DOHH2 (cell line): ENCODE measurements around the gene STXBP5L.
A peak's percentile ranks its signal among the peaks of the same experiment; 100 is the strongest.
"Not testable (repeated sequence)": the region's sequence is repeated elsewhere in the genome, so short reads cannot be mapped to it uniquely, and the experiment has no call there.

Experiments used
- H3F3A ChIP-seq: fragments of 200-600 bp; sonication (generic), shearing (Covaris generic); 2 replicates; pipeline ENCODE4 v1.6.0; 2016; ENCODE audit warnings: antibody characterized with exemption, mild to moderate bottlenecking; ENCODE audit not compliant: control insufficient read depth, insufficient read depth
- H3K27ac ChIP-seq: fragments of 200-600 bp; sonication (generic); 2 replicates; pipeline ENCODE4 v1.5.1; 2014; ENCODE audit warnings: low read depth, mild to moderate bottlenecking, low read length, moderate library complexity
- H3K27me3 ChIP-seq: fragments of 200-600 bp; sonication (generic); 2 replicates; pipeline ENCODE4 v1.6.1; 2014; ENCODE audit warnings: mild to moderate bottlenecking, low read length, mixed read lengths; ENCODE audit not compliant: control insufficient read depth
- H3K36me3 ChIP-seq: fragments of 200-600 bp; sonication (generic); 2 replicates; pipeline ENCODE4 v1.6.1; 2014; ENCODE audit warnings: mild to moderate bottlenecking, low read length, moderate library complexity, mixed read lengths; ENCODE audit not compliant: control insufficient read depth
- H3K4me1 ChIP-seq: fragments of 200-600 bp; sonication (generic); 2 replicates; pipeline ENCODE4 v1.6.1; 2014; ENCODE audit warnings: mild to moderate bottlenecking, low read length, mixed read lengths; ENCODE audit not compliant: control insufficient read depth
- H3K4me2 ChIP-seq: fragments of 200-600 bp; sonication (generic); 2 replicates; pipeline ENCODE4 v1.6.0; 2014; ENCODE audit warnings: mild to moderate bottlenecking, low read length, moderate library complexity
- H3K4me3 ChIP-seq: fragments of 200-600 bp; sonication (generic); 2 replicates; pipeline ENCODE4 v1.5.1; 2014; ENCODE audit warnings: mild to moderate bottlenecking, low read length, mixed read lengths
- H3K79me2 ChIP-seq: fragments of 200-600 bp; sonication (generic); 2 replicates; pipeline ENCODE4 v1.6.1; 2014; ENCODE audit warnings: mild to moderate bottlenecking, low read length, mixed read lengths; ENCODE audit not compliant: control insufficient read depth
- H3K9me2 ChIP-seq: fragments of 200-600 bp; sonication (generic); replicated peaks from 2 replicates; pipeline ENCODE4 v1.6.1; 2014; ENCODE audit warnings: mild to moderate bottlenecking, low read length, mixed read lengths; ENCODE audit not compliant: control insufficient read depth
- H3K9me3 ChIP-seq: fragments of 200-600 bp; sonication (generic); 2 replicates; pipeline ENCODE4 v1.6.1; 2014; ENCODE audit warnings: antibody characterized with exemption, low read length, mixed read lengths; ENCODE audit not compliant: control insufficient read depth, insufficient read depth
- H4K20me1 ChIP-seq: fragments of 200-600 bp; sonication (generic); 2 replicates; pipeline ENCODE4 v1.6.0; 2014; ENCODE audit warnings: low read depth, mild to moderate bottlenecking, antibody characterized with exemption, low read length, moderate library complexity; ENCODE audit not compliant: control insufficient read depth, insufficient read depth
- CTCF ChIP-seq: fragments of 200-600 bp; sonication (generic); IDR thresholded peaks from one replicate; pipeline ENCODE4 v1.5.1; 2014; ENCODE audit warnings: antibody characterized with exemption, mild to moderate bottlenecking, low read depth, low read length; ENCODE audit not compliant: poor library complexity, severe bottlenecking
- EZH2phosphoT487 ChIP-seq: fragments of 200-600 bp; sonication (generic); IDR thresholded peaks from 2 replicates; pipeline ENCODE4 v1.6.1; 2017; ENCODE audit warnings: borderline replicate concordance, mild to moderate bottlenecking, antibody characterized with exemption, low read length, moderate library complexity, mixed read lengths

STXBP5L gene

GRCh38 chr3:120894316-120895057, 13.5 kb upstream of the STXBP5L start:
- no peak overlapping the region for H3K4me2 ChIP-seq
- H3K9me3 ChIP-seq, result no peaks in the 10 kb centered on the region
- H3K4me3 ChIP-seq, result no peak overlapping the region
- H4K20me1 ChIP-seq, result no peaks in the 10 kb centered on the region
- no peaks in the 10 kb centered on the region for H3F3A ChIP-seq
- no peak overlapping the region for H3K27ac ChIP-seq
- no peaks in the 10 kb centered on the region for H3K4me1 ChIP-seq
- TF ChIP-seq CTCF (no peak), EZH2phosphoT487 (no peak)
- no peaks in the 10 kb centered on the region for H3K9me2 ChIP-seq
- peaks cover 3% of the 10 kb centered on the region; the same call in 1 of the 2 replicates for H3K27me3 ChIP-seq
- H3K79me2 ChIP-seq, result no peaks in the 10 kb centered on the region
- H3K36me3 ChIP-seq, result no peaks in the 10 kb centered on the region

GRCh38 chr3:120901716-120902115, 6.3 kb upstream of the STXBP5L start:
- H3K4me2 ChIP-seq, H3K4me3 ChIP-seq, H3K27me3 ChIP-seq, H3K9me2 ChIP-seq, H3K4me1 ChIP-seq, H4K20me1 ChIP-seq, H3K79me2 ChIP-seq, H3K9me3 ChIP-seq, H3K36me3 ChIP-seq, H3K27ac ChIP-seq, H3F3A ChIP-seq: not testable (repeated sequence)

- TF ChIP-seq EZH2phosphoT487 (no peak), CTCF (no peak)
- Histone ChIP-seq H3K27me3 (peaks cover 7% of the 10 kb centered on the region), H3K9me3 (no peaks in the 10 kb centered on the region), H4K20me1 (no peaks in the 10 kb centered on the region), H3K4me3 (no peak overlapping the region), H3K27ac (no peak overlapping the region), H3K9me2 (no peaks in the 10 kb centered on the region), H3K36me3 (no peaks in the 10 kb centered on the region), H3F3A (no peaks in the 10 kb centered on the region), H3K4me1 (peaks cover 5% of the 10 kb centered on the region), H3K79me2 (no peaks in the 10 kb centered on the region), H3K4me2 (no peak overlapping the region)
These were observed 4.8 kb upstream of the STXBP5L start for GRCh38 chr3:120903221-120903620.

- H3K9me2 ChIP-seq, result no peaks in the 10 kb centered on the region
- peaks cover 30% of the 10 kb centered on the region for H3K27me3 ChIP-seq
- H3K4me1 ChIP-seq, result peaks cover 10% of the 10 kb centered on the region
- H3K36me3 ChIP-seq, result no peaks in the 10 kb centered on the region
- H3K27ac ChIP-seq, result no peak overlapping the region
- peak overlapping the region; percentile 67 for H3K4me3 ChIP-seq
- no peak for TF ChIP-seq EZH2phosphoT487
- no peak for TF ChIP-seq CTCF
- H3K9me3 ChIP-seq, result no peaks in the 10 kb centered on the region
- no peaks in the 10 kb centered on the region for H4K20me1 ChIP-seq
- H3K4me2 ChIP-seq, result peak overlapping the region; percentile 69
- H3F3A ChIP-seq, result no peaks in the 10 kb centered on the region
- H3K79me2 ChIP-seq, result no peaks in the 10 kb centered on the region
These were observed 361 bp upstream of the STXBP5L start for GRCh38 chr3:120907659-120908029.
